HG03060 (cell line): Measurements from ENCODE around the gene FGD3.

Experiments
- ATAC-seq: cut with Tn5 transposase; IDR thresholded peaks from one replicate; pipeline ENCODE4 v1.9.1; 2021; ENCODE audit warnings: low read depth, moderate number of reproducible peaks; ENCODE audit not compliant: unreplicated experiment

The FGD3 gene

DNA sequence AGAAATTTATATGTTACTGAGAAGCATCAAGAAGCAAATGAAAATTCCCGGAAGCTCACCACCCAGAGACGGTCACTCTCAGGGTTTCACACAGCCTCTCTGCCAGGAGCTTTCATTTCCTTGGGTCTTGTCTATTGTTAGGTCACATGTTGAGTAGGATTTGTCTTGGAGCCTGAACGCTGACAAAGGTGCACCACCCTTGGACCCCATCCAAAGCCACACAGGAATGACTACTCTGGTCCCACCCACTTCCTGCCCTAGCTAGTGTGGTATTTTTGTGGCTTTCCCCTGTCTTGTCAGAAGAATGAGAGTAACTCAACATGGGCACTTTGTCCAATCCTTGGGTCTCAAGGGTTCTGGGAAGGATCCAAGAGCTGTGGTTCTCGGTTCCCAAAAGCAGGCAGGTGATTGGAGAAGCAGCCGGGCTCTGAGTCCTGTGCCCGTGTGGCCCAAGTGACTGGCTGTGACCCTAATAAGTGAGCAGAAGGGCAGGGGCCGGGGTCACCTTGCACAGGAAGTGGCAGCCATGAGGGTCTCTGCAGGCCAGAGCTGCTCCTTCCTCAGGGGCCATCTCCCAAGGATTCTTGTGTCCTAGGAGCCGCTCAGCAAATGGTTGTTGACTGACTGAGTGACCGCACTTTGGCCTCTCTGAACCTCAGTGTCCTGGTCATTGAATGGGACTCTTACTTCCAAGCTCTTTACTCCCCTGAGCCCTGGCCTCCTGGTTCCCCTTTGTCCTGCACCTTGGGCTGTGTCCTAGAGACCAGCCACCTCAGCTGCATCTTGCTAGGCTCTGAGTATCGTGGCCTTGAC, 6.9 kb downstream of the FGD3 start:
- ATAC-seq = no peak

- ATAC-seq = no peak
Measured at GRCh38 chr9:92954886-92955285, 7.6 kb downstream of the FGD3 start.

DNA sequence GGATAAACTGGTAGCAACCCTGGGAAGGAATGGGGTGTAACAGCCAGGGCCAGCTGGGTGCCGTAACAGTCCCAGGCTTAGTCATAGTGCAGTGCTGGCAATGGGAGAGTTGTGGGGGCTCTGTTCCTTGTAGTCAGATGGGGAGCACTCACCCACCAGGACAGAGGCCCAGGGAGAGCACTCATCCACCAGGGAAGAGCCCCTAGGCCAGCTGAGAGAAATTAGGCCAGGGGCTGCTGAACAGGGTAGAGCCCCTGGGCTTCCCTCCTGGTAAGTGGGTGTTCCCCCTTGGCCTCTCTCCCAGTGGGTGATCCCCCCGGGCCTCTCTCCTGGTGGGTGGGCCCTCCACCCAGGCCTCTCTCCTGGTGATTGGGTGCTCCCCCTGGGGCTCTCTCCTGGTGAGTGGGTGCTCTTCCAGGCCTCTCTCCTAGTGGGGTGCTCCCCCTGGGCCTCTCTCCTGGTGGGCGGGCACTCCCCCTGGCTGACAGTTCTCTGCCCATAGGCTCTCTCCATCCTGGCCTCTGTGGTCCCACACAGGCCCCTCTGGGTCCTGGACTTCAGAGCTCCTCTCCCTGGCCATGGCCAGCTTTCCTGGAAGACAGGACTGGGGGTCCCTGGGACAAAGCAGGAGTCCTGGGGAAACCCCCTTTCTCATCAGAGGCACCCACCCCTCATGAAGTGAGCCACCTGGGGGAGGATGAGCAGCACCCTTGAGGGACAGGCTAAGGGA, 13.4 kb downstream of the FGD3 start:
- ATAC-seq = no peak

DNA sequence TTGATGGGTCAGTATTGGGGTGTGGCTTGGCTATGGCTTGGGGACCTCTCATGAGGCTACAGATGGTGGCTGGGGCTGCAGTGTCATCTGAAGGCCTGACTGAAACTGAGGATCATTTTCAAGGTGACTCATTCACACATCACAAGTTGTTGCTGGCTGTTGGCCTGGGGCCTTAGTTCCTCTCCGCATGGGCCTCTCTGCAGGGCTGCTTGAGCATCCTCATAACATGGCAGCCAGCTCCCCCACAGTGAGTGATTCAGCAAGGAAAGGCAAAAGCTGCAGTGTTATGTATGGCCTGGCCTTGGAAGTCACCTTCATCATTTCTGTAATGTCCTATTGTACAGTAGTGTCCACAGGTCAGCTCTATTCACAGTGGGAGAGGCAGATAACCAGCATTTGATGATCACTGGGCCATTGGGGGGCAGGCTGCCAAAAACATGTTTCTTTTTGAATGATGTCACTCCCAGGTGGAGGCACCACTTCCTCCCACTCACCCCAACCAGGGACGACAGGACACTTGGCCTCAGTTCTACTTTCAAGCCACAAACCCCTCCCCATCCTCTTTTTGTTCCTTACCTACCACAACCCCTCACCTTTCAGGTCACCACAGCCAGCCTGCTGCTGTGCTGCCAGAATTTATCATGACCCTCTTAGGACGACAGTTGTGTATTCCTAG, 14.4 kb downstream of the FGD3 start:
- no peak for ATAC-seq

DNA sequence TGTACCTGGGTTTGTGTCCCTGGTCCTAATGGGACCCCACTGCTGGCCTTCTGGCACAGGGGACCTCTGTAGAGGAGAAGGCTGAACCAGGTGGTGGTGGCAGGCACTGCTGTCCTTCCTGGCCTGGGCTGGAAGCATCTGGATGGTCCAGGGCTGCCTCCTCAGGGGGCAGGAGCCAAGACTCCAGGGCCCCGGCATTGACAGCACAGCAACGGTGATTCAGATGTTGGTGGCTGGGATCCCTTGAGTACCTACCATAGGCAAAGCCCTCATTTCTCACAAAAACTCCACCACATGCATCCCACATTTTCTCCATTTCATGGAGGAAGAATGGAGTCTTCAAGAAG, 15.0 kb downstream of the FGD3 start:
- no peak for ATAC-seq

GRCh38 chr9:92962846-92963245, 15.5 kb downstream of the FGD3 start:
- no peak for ATAC-seq

DNA sequence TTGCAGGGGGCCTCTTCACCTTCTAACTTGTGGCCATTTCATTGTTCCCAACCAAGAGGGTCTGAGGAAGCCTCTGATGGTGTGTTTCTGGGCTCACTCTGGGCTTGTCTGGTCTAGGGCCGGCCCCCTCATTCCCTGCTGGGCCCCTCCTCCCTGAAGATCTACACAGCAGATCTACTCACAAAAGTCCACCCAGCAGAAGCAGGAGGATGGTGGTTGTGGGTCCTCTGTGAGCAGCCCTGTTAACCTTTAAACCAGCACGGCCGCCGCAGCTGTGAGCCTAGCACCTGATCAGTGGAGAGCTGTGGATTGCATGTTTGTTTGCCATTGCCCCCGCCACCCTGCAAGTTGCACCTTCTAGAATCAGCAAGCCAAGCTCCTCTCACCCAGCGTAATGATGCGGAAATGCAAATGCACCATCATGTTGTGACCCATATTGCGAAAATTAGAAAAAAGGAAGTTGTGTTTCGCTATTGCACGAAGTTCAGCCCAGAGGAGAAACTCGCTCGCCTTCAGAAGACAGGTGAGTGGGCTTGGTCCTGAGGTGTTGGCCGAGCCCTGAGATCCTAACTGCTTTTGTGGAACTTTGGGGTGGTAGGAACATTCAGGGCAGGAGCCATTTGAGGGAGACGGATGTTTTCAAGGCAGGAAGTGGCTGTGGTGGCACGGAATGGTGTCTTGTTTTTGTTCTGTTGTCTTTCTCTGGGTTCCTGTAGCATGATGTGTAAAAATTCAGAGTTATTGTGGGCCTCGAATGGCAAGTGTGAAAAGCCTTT, 16.7 kb downstream of the FGD3 start:
- ATAC-seq = peak; percentile 83

DNA sequence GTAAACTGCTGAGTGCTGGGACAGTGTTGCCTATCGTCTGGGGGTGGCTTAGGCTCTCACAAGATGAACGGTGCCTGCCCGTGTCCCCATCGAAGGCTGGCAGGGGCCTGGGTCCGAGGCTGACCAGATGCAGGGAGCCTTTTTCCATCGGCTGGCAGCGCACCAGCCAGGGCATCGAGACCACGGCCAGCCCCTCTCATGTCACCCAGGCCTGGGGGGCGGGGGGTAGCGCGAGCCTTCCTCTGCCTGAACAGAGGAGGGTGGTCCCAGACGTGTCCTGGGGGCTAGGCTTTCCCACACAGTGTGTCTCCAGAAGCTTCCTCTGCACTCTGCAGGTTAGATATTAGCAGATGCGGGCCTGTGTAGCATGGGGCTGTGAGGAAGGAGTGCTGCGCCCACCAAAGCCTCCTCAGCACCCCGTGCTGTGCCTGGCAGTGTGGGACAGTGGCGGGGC, 17.3 kb downstream of the FGD3 start:
- ATAC-seq = no peak

- no peak for ATAC-seq
Measured at GRCh38 chr9:92965061-92965758, 17.9 kb downstream of the FGD3 start.

DNA sequence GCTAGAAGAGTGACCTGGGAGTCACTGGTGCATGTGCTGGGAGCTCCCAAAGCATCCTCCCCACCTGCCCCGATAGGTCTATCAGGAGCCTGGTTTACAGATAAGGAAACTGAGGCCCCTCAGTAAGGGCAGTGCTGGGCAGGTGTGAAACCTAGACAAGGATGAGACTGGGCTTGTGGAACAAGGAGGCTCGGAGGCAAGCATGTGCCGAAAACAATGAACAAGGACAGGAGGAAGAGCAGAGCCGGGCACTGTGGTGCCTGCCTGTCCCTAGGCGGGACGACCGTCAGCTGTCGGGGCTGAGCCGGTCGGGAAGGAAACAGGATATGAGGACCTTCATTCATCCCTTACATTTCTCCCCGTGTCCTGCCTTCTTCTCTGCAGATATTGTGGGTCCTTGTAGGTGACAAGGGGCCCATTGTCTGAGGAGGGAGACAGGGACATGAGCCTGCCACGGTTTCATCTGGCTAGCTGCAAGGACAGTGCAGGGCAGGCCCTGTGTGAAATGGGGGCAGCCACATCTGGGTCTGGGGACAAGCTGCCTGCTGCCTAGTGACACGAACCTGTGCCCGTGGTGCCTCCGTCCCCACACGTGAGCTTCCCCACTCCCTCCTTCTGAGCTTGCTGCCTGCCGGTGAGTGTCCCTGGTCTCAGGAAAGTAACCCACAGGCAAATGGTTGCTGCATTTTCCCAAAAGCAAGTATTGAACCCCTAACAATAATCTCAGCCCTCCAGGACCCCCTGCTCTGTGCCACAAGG, 18.6 kb downstream of the FGD3 start:
- no peak for ATAC-seq

DNA sequence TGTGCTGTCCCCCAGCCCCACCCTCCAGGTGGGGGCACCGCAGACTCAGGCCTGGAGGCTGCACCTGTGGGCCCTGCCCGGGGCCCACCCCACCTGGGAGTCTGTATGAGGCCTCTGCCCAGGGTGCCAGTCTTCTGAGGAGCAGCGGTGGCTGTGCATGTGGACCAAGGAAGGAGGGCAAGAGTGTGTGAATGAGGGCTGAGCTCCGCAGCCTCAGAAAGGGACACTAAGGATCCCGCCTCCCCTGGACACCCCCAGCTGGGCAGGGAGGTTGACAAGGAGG, 19.1 kb downstream of the FGD3 start:
- ATAC-seq = no peak

DNA sequence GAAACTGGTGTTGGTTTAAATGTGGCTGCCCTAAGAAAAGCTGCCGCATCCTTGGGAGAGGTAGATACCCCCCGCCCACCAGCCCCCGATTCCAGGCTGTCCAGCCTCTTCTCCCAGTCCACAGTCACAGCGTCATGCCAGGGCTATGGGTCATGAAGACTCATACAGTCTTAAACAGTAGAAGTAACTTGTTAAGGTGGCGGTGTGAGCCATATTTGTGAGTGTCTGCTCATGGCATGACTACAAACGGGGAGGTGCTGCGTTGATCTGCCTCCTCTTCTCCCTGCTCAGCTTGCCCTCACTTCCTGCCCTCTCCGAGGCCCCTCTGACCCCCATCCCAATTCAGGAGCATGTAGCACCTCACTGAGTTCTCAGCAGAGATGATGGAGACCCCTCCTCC, 20.8 kb downstream of the FGD3 start:
- no peak for ATAC-seq

- ATAC-seq = no peak
Measured at GRCh38 chr9:92969516-92970466, 22.5 kb downstream of the FGD3 start.

- ATAC-seq = no peak
Measured at GRCh38 chr9:92970467-92970923, 23.2 kb downstream of the FGD3 start.

DNA sequence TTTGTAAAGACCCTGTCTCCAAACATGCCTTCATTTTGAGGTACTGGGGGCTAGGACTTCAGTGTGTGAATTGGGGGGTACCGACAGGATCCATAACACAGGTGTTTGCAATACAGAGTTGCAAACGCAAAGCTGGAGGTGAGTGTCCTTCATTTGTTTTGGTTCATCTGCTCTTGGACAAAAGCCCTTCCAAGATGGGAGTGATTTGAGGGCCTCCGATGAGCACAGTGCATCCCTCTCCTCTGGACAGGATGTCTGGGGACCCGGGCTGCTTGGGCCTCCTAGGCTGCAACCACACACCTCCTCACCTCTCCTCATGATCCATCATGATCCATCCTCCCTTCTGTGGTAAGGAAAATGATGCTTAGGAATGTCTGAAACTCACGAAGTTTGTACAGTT, 23.8 kb downstream of the FGD3 start:
- no peak for ATAC-seq

DNA sequence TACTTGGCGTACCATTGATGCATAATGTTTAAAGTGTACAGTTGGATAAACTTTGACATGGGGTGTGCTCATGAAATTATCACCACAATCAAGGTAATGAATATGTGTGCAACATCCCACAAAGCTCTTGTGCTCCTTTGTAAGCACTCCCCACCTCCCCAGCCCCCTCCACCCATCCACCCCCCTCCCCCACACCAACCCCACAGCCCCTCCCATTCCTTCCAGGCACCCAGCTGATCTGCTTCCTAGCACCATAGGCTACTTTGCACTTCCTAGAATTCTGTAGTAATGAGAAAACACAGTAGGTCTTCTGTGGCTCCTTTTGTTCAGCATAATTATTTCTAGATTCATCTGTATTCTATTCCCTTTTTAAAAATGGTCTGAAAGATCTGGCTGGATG, 24.5 kb downstream of the FGD3 start:
- no peak for ATAC-seq

DNA sequence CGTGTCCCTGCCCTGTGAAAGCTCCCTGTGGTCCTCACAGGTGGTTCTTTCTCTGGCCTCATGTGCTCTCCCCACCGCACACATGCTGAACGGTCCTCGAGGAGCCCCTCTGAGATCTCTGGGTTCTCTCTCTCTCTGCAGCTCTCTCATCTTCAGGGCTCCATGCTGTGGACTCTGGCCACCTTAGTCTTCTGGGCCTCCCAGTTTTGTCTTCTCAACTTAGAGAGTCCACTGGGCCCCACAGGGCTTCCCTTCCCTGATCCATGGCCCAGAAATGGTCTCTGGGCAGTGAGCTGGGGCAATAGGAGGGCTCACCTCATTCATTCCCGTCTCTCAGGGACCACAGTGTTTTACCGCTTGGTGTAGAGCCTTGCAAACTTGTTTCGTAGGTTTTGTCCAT, 26.4 kb downstream of the FGD3 start:
- no peak for ATAC-seq

DNA sequence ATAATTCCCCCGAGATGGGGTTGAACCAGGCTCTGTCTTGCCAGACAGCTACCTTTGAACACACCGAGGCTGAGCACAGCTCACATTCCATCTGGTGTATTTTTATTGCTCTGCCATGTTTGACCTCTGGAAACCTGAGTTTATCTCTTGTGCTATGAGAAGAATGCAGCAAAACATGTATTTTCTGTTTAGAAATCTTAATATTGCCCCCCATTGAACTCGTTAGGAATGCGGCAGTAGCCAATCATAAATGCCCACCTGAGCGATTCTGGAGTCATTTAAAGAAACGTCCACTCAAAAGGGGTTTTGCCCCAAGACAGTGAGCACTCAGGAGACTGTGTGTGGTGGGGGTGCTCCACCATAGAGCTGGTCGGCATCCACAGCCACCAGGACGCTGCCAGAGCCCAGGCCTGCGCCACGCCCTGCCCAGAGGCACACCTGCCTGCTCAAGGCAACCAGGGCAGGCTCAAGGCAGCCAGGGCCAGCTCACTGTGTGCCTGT, 26.9 kb downstream of the FGD3 start:
- ATAC-seq = no peak
